K562 (cell line): ENCODE results near the gene DYNC2I2. TPM values are rescaled to one million over a fixed set of nuclear protein-coding genes. Genes with fewer than 3 reads are reported as not detected.
"Not testable (repeated sequence)": the region's sequence is repeated elsewhere in the genome, so short reads cannot be mapped to it uniquely, and the experiment has no call there.

Source experiments
- CBFA2T3 ChIP-seq: fragments of 450-650 bp; IDR thresholded peaks from 2 replicates; pipeline ENCODE4 v1.6.1; 2017
- CXXC5 ChIP-seq: fragments of 250-450 bp; sonication (Bioruptor Pico); IDR thresholded peaks from 2 replicates; pipeline ENCODE4 v1.8.0; 2022; ENCODE audit warnings: inconsistent platforms, mild to moderate bottlenecking, moderate library complexity
- EHMT2 ChIP-seq: fragments of 450-650 bp; IDR thresholded peaks from 2 replicates; pipeline ENCODE4 v1.6.1; 2018; ENCODE audit warnings: antibody characterized with exemption
- HMBOX1 ChIP-seq: sonication (generic); IDR thresholded peaks from 2 replicates; pipeline ENCODE4 v1.6.1; 2016
- JUN ChIP-seq, 2 experiments: sonication (generic) in 1 of 2; formaldehyde crosslinking in 1 of 2; IDR thresholded peaks; 2 replicates each; pipeline versions ENCODE4 v1.6.1 to v1.8.0; 2012 to 2022; ENCODE audit warnings: borderline replicate concordance in 2 of 2, mild to moderate bottlenecking in 2 of 2, improper control_type of control experiment in 1 of 2, low read depth in 1 of 2, low read length in 1 of 2, missing genetic modification reagents in 1 of 2
- KDM1A ChIP-seq, 2 experiments: fragments of 450-650 bp; IDR thresholded peaks; 2 replicates each; pipeline ENCODE4 v1.6.1; 2016; ENCODE audit warnings: mild to moderate bottlenecking in 2 of 2
- MAZ ChIP-seq, 2 experiments: fragments of 450-650 bp in 1 of 2; sonication (generic) in 1 of 2; formaldehyde crosslinking; IDR thresholded peaks in 1 of 2; conservative IDR thresholded peaks in 1 of 2; 2 replicates each; pipeline versions ENCODE4 v1.4.0 to v1.5.0; 2020; ENCODE audit warnings: mild to moderate bottlenecking in 1 of 2, missing genetic modification reagents in 1 of 2
- MTA2 ChIP-seq: fragments of 450-650 bp; IDR thresholded peaks from 2 replicates; pipeline ENCODE4 v1.6.1; 2016; ENCODE audit warnings: low read depth
- NBN ChIP-seq: fragments of 450-650 bp; IDR thresholded peaks from 2 replicates; pipeline ENCODE4 v1.6.1; 2016; ENCODE audit warnings: low read depth, mild to moderate bottlenecking
- NFE2 ChIP-seq: IDR thresholded peaks from 2 replicates; pipeline ENCODE4 v1.6.1; 2014; ENCODE audit warnings: antibody characterized with exemption, low read depth
- PKNOX1 ChIP-seq: fragments of 450-650 bp; IDR thresholded peaks from 2 replicates; pipeline ENCODE4 v1.6.1; 2016
- TEAD1 ChIP-seq, 2 experiments: fragments of 450-650 bp in 1 of 2; sonication (generic) in 1 of 2; formaldehyde crosslinking; IDR thresholded peaks; 2 replicates each; pipeline versions ENCODE4 v1.4.0 to v1.8.0; 2020 to 2022; ENCODE audit warnings: mild to moderate bottlenecking in 2 of 2, missing genetic modification reagents in 1 of 2
- ZBTB40 ChIP-seq, 2 experiments: fragments of 450-650 bp in 1 of 2; sonication (generic) in 1 of 2; formaldehyde crosslinking in 1 of 2; IDR thresholded peaks; 2 replicates each; pipeline versions ENCODE4 v1.7.1 to v1.9.0; 2016 to 2022; ENCODE audit warnings: inconsistent platforms in 1 of 2, mild to moderate bottlenecking in 1 of 2, missing genetic modification reagents in 1 of 2
- ZNF12 ChIP-seq: sonication (generic); formaldehyde crosslinking; IDR thresholded peaks from 2 replicates; pipeline ENCODE4 v1.4.0; 2020; ENCODE audit warnings: mild to moderate bottlenecking, missing genetic modification reagents
- polyA plus RNA-seq, 8 experiments: library from polyadenylated mRNA; depleted of rRNA in 4 of 8; stranded (reverse) in 5 of 8; unstranded in 3 of 8; fragments of >200 nt; fragmentation: Nextera tagmentation in 2 of 8; fragmentation: Illumina TruSeq in 1 of 8; extraction: Ambion mirVana in 2 of 8; extraction: Trizol in 1 of 8; gene quantifications; 2 replicates each; pipeline versions ENCODE4 v1.2.1 to v1.2.3, GENCODE V29; 2011 to 2014; ENCODE audit warnings: inconsistent platforms in 1 of 8, missing spikeins in 1 of 8
- total RNA-seq, 7 experiments: library from RNA; depleted of rRNA in 6 of 7; stranded (reverse); fragments of >200 nt in 6 of 7; fragmentation: Illumina TruSeq in 2 of 7; extraction: Trizol in 2 of 7; gene quantifications; 2 replicates each; pipeline versions ENCODE4 v1.2.1 to v1.2.3, GENCODE V29; 2011 to 2021; ENCODE audit warnings: low replicate concordance in 1 of 7
- TF ChIP-seq, protein P1 (sequence below): sonication (generic); formaldehyde crosslinking; IDR thresholded peaks from 2 replicates; pipeline ENCODE4 v1.8.0; 2022; ENCODE audit warnings: missing genetic modification reagents, mild to moderate bottlenecking, moderate library complexity, borderline replicate concordance

The DYNC2I2 gene
- total and polyA plus RNA-seq, 9 of the 15 experiments (the other 6 are each of a cell fraction or from before 2014, with no cell fraction given) = 1.5 to 249 (median 70.0) TPM

DNA sequence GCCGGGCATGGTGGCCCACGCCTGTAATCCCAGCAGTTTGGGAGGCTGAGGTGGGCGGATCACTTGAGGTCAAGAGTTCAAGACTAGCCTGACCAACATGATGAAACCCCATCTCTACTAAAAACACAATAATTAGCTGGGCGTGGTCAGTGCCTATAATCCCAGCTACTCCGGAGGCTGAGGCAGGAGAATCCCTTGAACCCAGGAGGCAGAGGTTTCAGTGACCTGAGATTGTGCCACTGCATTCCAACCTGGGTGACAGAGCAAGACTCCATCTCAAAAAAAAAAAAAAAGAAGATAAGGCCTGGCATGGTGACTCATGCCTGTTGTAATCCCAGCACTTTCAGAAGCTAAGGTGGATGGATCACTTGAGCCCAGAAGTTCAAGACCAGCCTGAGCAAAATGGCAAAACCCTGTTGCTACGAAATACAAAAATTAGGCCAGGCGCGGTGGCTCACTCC lies 9.9 kb upstream of the DYNC2I2 start (continued):
- TF ChIP-seq NBN (peak; percentile 71; the same call in 1 of the 2 replicates), MTA2 (peak; percentile 45; the same call in 1 of the 2 replicates), JUN (IDR thresholded peaks at IDR 0.05; ENCODE audit: borderline replicate concordance, low read depth, low read length) (peak; percentile 88), TEAD1 (CRISPR knock-in tag; IDR thresholded peaks at IDR 0.05) (peak in 1 of 2 experiments; percentile 67; a peak in 1 of 4 replicates), CBFA2T3 (0 out of 2 replicates have a peak, but pooled peaks have one; percentile 27), ZBTB40 (IDR thresholded peaks at IDR 0.05) (peak; percentile 49; the same call in 1 of the 2 replicates), ZNF12 (CRISPR knock-in tag) (0 out of 2 replicates have a peak, but pooled peaks have one; percentile 22), MAZ (CRISPR knock-in tag; conservative IDR thresholded peaks at IDR 0.05 in 1 of 2, IDR thresholded peaks at IDR 0.05 in 1 of 2) (peak in 1 of 2 experiments; percentile 46; a peak in 1 of 4 replicates), KDM1A (IDR thresholded peaks at IDR 0.05) (peak; percentile 81 to 83; a peak in 3 of 4 replicates), PKNOX1 (peak; percentile 53; the same call in 1 of the 2 replicates), HMBOX1 (peak; percentile 28; the same call in 1 of the 2 replicates), NFE2 (peak; percentile 37; the same call in 1 of the 2 replicates), CXXC5 (CRISPR knock-in tag) (peak; percentile 42), EHMT2 (peak; percentile 69; the same call in 1 of the 2 replicates)
- TF ChIP-seq JUN (CRISPR knock-in tag; IDR thresholded peaks at IDR 0.05; ENCODE audit: borderline replicate concordance); ZBTB40 (CRISPR knock-in tag; IDR thresholded peaks at IDR 0.05): not testable (repeated sequence)
- TF ChIP-seq, protein P1, sequence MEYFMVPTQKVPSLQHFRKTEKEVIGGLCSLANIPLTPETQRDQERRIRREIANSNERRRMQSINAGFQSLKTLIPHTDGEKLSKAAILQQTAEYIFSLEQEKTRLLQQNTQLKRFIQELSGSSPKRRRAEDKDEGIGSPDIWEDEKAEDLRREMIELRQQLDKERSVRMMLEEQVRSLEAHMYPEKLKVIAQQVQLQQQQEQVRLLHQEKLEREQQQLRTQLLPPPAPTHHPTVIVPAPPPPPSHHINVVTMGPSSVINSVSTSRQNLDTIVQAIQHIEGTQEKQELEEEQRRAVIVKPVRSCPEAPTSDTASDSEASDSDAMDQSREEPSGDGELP (CRISPR knock-in tag) = 0 out of 2 replicates have a peak, but pooled peaks have one; percentile 13
